ENCODE measurements around the gene CGB1.
A peak's percentile ranks its signal among the peaks of the same experiment; 100 is the strongest.
"Not testable (repeated sequence)": the region's sequence is repeated elsewhere in the genome, so short reads cannot be mapped to it uniquely, and the experiment has no call there.

The CGB1 gene

GRCh38 chr19:49036815-49037214 is at the start of gene CGB1:
Gene CGB1 (minus strand): TSS chr19:49036895. CDS start chr19:49036711, 184 bp downstream.
- peak in 1 of 2 donors; percentile 17 for ATAC-seq

- ATAC-seq: no peak
Observed at GRCh38 chr19:49086296-49086695, 49.6 kb upstream of the CGB1 start.

GRCh38 chr19:49085868-49086232 is 49.2 kb upstream of the CGB1 start:
- ATAC-seq: no peak

GRCh38 chr19:49085020-49085867 is 48.5 kb upstream of the CGB1 start, which contains the start of gene SNRNP70:
Gene SNRNP70 (plus strand): TSS chr19:49085451. CDS start chr19:49086415, 964 bp downstream.
- peak; percentile 94 for ATAC-seq

- ATAC-seq: no peak
Observed at GRCh38 chr19:49084206-49085019, 47.7 kb upstream of the CGB1 start.

GRCh38 chr19:49081273-49081672 is 44.6 kb upstream of the CGB1 start:
- ATAC-seq: no peak

- ATAC-seq: no peak
Observed at GRCh38 chr19:49080392-49080791, 43.7 kb upstream of the CGB1 start.

- ATAC-seq: not testable (repeated sequence)
Observed at GRCh38 chr19:49074869-49075268, 38.2 kb upstream of the CGB1 start.

- no peak for ATAC-seq
Observed at GRCh38 chr19:49073514-49074378, 37.1 kb upstream of the CGB1 start.

- ATAC-seq: peak in 1 of 2 donors; percentile 13
Observed at GRCh38 chr19:49071860-49072547, 35.3 kb upstream of the CGB1 start.

- no peak for ATAC-seq
Observed at GRCh38 chr19:49070416-49070815, 33.7 kb upstream of the CGB1 start.

- ATAC-seq: no peak
Observed at GRCh38 chr19:49069026-49069425, 32.3 kb upstream of the CGB1 start.

GRCh38 chr19:49067554-49067953 is 30.9 kb upstream of the CGB1 start:
- ATAC-seq: no peak

GRCh38 chr19:49065905-49066512 is 29.3 kb upstream of the CGB1 start:
- ATAC-seq: no peak

GRCh38 chr19:49064768-49065611 is 28.3 kb upstream of the CGB1 start, which contains the start of gene NTF4:
Gene NTF4 (minus strand): TSS chr19:49064818. CDS start chr19:49061997, 2,821 bp downstream.
- peak in 1 of 2 donors; percentile 27 for ATAC-seq

- no peak for ATAC-seq
Observed at GRCh38 chr19:49064029-49064629, 27.4 kb upstream of the CGB1 start.

- ATAC-seq: no peak
Observed at GRCh38 chr19:49061445-49061844, 24.8 kb upstream of the CGB1 start.

GRCh38 chr19:49061000-49061399 is 24.3 kb upstream of the CGB1 start:
- no peak for ATAC-seq

GRCh38 chr19:49059053-49059452 is 22.4 kb upstream of the CGB1 start:
- no peak for ATAC-seq

- ATAC-seq: no peak
Observed at GRCh38 chr19:49058562-49058961, 21.9 kb upstream of the CGB1 start.

Measured in activated CD4-positive, CD25-positive, alpha-beta regulatory T cell treated with anti-CD3 and anti-CD28 coated beads, Interleukin-2, amount 50 U/mL, for 24 hours (primary cell).